Measurements from ENCODE around the gene SLC11A1. TPM values are rescaled to one million over a fixed set of nuclear protein-coding genes. Genes with fewer than 3 reads are reported as not detected.
A peak's percentile ranks its signal among the peaks of the same experiment; 100 is the strongest.

Gene SLC11A1
- total RNA-seq, 2 experiments from 2014 or later: 0.10 to 0.26 TPM

- no peaks in the 10 kb centered on the region for H3K4me1 Mint-ChIP-seq (ENCODE audit: low read depth)
- no peak overlapping the region for H3K27ac Mint-ChIP-seq
- no peaks in the 10 kb centered on the region for H3K27me3 Mint-ChIP-seq
- POLR2A ChIA-PET: no interaction called here
- no peak overlapping the region for H3K4me3 Mint-ChIP-seq
- CTCF ChIA-PET: interaction anchor here (0.7 kb wide), 1 partner anchor 46 kb away, joined by 3 read pairs; no protein-coding TSS in a partner anchor
- intact Hi-C loops (cut with micrococcal nuclease): no loop called here
- H3K36me3 Mint-ChIP-seq: peaks cover 2% of the 10 kb centered on the region
- DNase-seq: no peak
- peaks cover 9% of the 10 kb centered on the region for H3K9me3 Mint-ChIP-seq
These were observed 34.9 kb upstream of the SLC11A1 start for GRCh38 chr2:218347172-218347571.

- Mint-ChIP-seq H3K4me3 (no peak overlapping the region), H3K9me3 (peaks cover 14% of the 10 kb centered on the region), H3K27ac (no peak overlapping the region), H3K4me1 (ENCODE audit: low read depth) (no peaks in the 10 kb centered on the region), H3K27me3 (no peaks in the 10 kb centered on the region), H3K36me3 (peaks cover 2% of the 10 kb centered on the region)
- intact Hi-C loops (cut with micrococcal nuclease): no loop called here
- DNase-seq: no peak
- POLR2A ChIA-PET: no interaction called here
- CTCF ChIA-PET: no interaction called here
These were observed 28.0 kb upstream of the SLC11A1 start for GRCh38 chr2:218354045-218354444.

- no peak overlapping the region for H3K27ac Mint-ChIP-seq
- no peak overlapping the region for H3K4me3 Mint-ChIP-seq
- POLR2A ChIA-PET: no interaction called here
- H3K4me1 Mint-ChIP-seq (ENCODE audit: low read depth): no peaks in the 10 kb centered on the region
- CTCF ChIA-PET: interaction anchor here (0.7 to 4.3 kb wide), 6 partner anchors 16 to 73 kb away, joined by 3 to 59 read pairs (median 8); no protein-coding TSS in a partner anchor
- H3K27me3 Mint-ChIP-seq: no peaks in the 10 kb centered on the region
- intact Hi-C loops (cut with micrococcal nuclease): no loop called here
- peaks cover 2% of the 10 kb centered on the region for H3K36me3 Mint-ChIP-seq
- H3K9me3 Mint-ChIP-seq: peaks cover 14% of the 10 kb centered on the region
- no peak for DNase-seq
These were observed 27.1 kb upstream of the SLC11A1 start for GRCh38 chr2:218354850-218355443.

GRCh38 chr2:218357236-218358177 lies 24.6 kb upstream of the SLC11A1 start:
- Mint-ChIP-seq H3K36me3 (no peaks in the 10 kb centered on the region), H3K4me3 (no peak overlapping the region), H3K27me3 (no peaks in the 10 kb centered on the region), H3K9me3 (peaks cover 4% of the 10 kb centered on the region), H3K4me1 (ENCODE audit: low read depth) (no peaks in the 10 kb centered on the region), H3K27ac (no peak overlapping the region)
- ChIA-PET POLR2A (no interaction called here), CTCF (interaction anchor here (0.6 to 4.3 kb wide), 20 partner anchors 10 to 118 kb away, joined by 3 to 60 read pairs (median 5); partner anchors contain the start of genes AAMP, CTDSP1 and PNKD)
- intact Hi-C loops (cut with micrococcal nuclease): no loop called here
- DNase-seq: no peak

GRCh38 chr2:218360453-218360852 lies 21.6 kb upstream of the SLC11A1 start:
- POLR2A ChIA-PET: interaction anchor here (1.2 to 1.7 kb wide), 2 partner anchors 46 to 59 kb away, joined by 3 read pairs; no protein-coding TSS in a partner anchor
- H3K4me3 Mint-ChIP-seq: no peak overlapping the region
- no peaks in the 10 kb centered on the region for H3K36me3 Mint-ChIP-seq

GRCh38 chr2:218362606-218363005 lies 19.5 kb upstream of the SLC11A1 start:
- POLR2A ChIA-PET: interaction anchor here (0.5 kb wide), 1 partner anchor 41 kb away, joined by 3 read pairs; no protein-coding TSS in a partner anchor
- no peak for DNase-seq
- Mint-ChIP-seq H3K36me3 (no peaks in the 10 kb centered on the region), H3K9me3 (no peaks in the 10 kb centered on the region), H3K4me3 (no peak overlapping the region), H3K27me3 (no peaks in the 10 kb centered on the region), H3K4me1 (ENCODE audit: low read depth) (no peaks in the 10 kb centered on the region), H3K27ac (peak overlapping the region; percentile 13)
- CTCF ChIA-PET: interaction anchor here (0.6 kb wide), 1 partner anchor 10 kb away, joined by 3 read pairs; no protein-coding TSS in a partner anchor
- intact Hi-C loops (cut with micrococcal nuclease): no loop called here

More at GRCh38 chr2:218360453-218360852, 21.6 kb upstream of the SLC11A1 start:
- no peak for DNase-seq
- intact Hi-C loops (cut with micrococcal nuclease): no loop called here
- Mint-ChIP-seq H3K27ac (no peak overlapping the region), H3K9me3 (no peaks in the 10 kb centered on the region), H3K4me1 (ENCODE audit: low read depth) (no peaks in the 10 kb centered on the region), H3K27me3 (no peaks in the 10 kb centered on the region)
- CTCF ChIA-PET: interaction anchor here (0.8 to 1.5 kb wide), 3 partner anchors 34 to 59 kb away, joined by 3 to 5 read pairs (median 5); no protein-coding TSS in a partner anchor

GRCh38 chr2:218363736-218364135 lies 18.3 kb upstream of the SLC11A1 start:
- ChIA-PET POLR2A (no interaction called here), CTCF (interaction anchor here (1.3 kb wide), 1 partner anchor 71 kb away, joined by 3 read pairs; no protein-coding TSS in a partner anchor)
- peaks cover 3% of the 10 kb centered on the region for H3K4me1 Mint-ChIP-seq (ENCODE audit: low read depth)
- H3K27me3 Mint-ChIP-seq: no peaks in the 10 kb centered on the region
- no peak overlapping the region for H3K27ac Mint-ChIP-seq
- H3K9me3 Mint-ChIP-seq: no peaks in the 10 kb centered on the region
- no peak for DNase-seq
- intact Hi-C loops (cut with micrococcal nuclease): no loop called here
- no peak overlapping the region for H3K4me3 Mint-ChIP-seq
- H3K36me3 Mint-ChIP-seq: no peaks in the 10 kb centered on the region

GRCh38 chr2:218364196-218364595 lies 17.9 kb upstream of the SLC11A1 start:
- no peaks in the 10 kb centered on the region for H3K9me3 Mint-ChIP-seq
- H3K27me3 Mint-ChIP-seq: no peaks in the 10 kb centered on the region
- no peak overlapping the region for H3K4me3 Mint-ChIP-seq
- POLR2A ChIA-PET: no interaction called here
- intact Hi-C loops (cut with micrococcal nuclease): no loop called here
- CTCF ChIA-PET: interaction anchor here (1.3 kb wide), 1 partner anchor 72 kb away, joined by 3 read pairs; no protein-coding TSS in a partner anchor
- no peak for DNase-seq
- H3K27ac Mint-ChIP-seq: no peak overlapping the region
- no peaks in the 10 kb centered on the region for H3K36me3 Mint-ChIP-seq
- H3K4me1 Mint-ChIP-seq (ENCODE audit: low read depth): peaks cover 6% of the 10 kb centered on the region

- Mint-ChIP-seq H3K36me3 (no peaks in the 10 kb centered on the region), H3K9me3 (no peaks in the 10 kb centered on the region), H3K4me3 (peak overlapping the region; percentile 78), H3K27me3 (no peaks in the 10 kb centered on the region), H3K4me1 (ENCODE audit: low read depth) (peaks cover 8% of the 10 kb centered on the region), H3K27ac (peak overlapping the region; percentile 71)
- POLR2A ChIA-PET: no interaction called here
- DNase-seq: no peak
- CTCF ChIA-PET: interaction anchor here (0.6 to 1.4 kb wide), 6 partner anchors 10 to 96 kb away, joined by 3 to 6 read pairs (median 3); partner anchors contain the start of genes AAMP, CATIP, PNKD and TMBIM1
- intact Hi-C loops (cut with micrococcal nuclease): loop anchor here (1.0 kb wide), 1 partner anchor 29 kb away; no protein-coding TSS in a partner anchor
These were observed 15.3 kb upstream of the SLC11A1 start for GRCh38 chr2:218366621-218367414.

GRCh38 chr2:218367415-218368149 lies 14.5 kb upstream of the SLC11A1 start:
- Mint-ChIP-seq H3K9me3 (no peaks in the 10 kb centered on the region), H3K4me1 (ENCODE audit: low read depth) (peaks cover 8% of the 10 kb centered on the region), H3K4me3 (peak overlapping the region; percentile 78), H3K36me3 (no peaks in the 10 kb centered on the region), H3K27ac (peak overlapping the region; percentile 71), H3K27me3 (no peaks in the 10 kb centered on the region)
- CTCF ChIA-PET: interaction anchor here (1.1 to 1.4 kb wide), 4 partner anchors 10 to 97 kb away, joined by 3 to 6 read pairs (median 3); partner anchors contain the start of genes AAMP, CATIP, PNKD and TMBIM1
- intact Hi-C loops (cut with micrococcal nuclease): loop anchor here (1.0 kb wide), 1 partner anchor 29 kb away; no protein-coding TSS in a partner anchor
- peak; percentile 86 for DNase-seq
- POLR2A ChIA-PET: no interaction called here

GRCh38 chr2:218368150-218368528 lies 13.9 kb upstream of the SLC11A1 start:
- Mint-ChIP-seq H3K9me3 (no peaks in the 10 kb centered on the region), H3K4me3 (peak overlapping the region; percentile 78), H3K27ac (no peak overlapping the region), H3K4me1 (ENCODE audit: low read depth) (peaks cover 8% of the 10 kb centered on the region), H3K36me3 (no peaks in the 10 kb centered on the region), H3K27me3 (no peaks in the 10 kb centered on the region)
- DNase-seq: no peak
- intact Hi-C loops (cut with micrococcal nuclease): no loop called here
- CTCF ChIA-PET: interaction anchor here (1.1 to 1.9 kb wide), 6 partner anchors 11 to 98 kb away, joined by 3 to 6 read pairs (median 4); partner anchors contain the start of genes AAMP, CATIP, PNKD and TMBIM1
- POLR2A ChIA-PET: no interaction called here

Data from activated CD4-positive, alpha-beta memory T cell treated with anti-CD3 and anti-CD28 coated beads for 36 hours (primary cell).